Upper lobe of left lung (tissue), 6 donors: ENCODE measurements around the gene ADGRL3. TPM values are rescaled to one million over a fixed set of nuclear protein-coding genes. Genes with fewer than 3 reads are reported as not detected.

Source experiments
- ATAC-seq, 2 donors: fragments of 200-7000 bp; cut with Tn5 transposase; one replicate each; pipeline ENCODE4 v1.9.1; 2022; ENCODE audit warnings: mild to moderate bottlenecking in 2 of 2, moderate library complexity in 2 of 2; ENCODE audit not compliant: low FRiP score in 2 of 2
- DNase-seq, 2 donors: peaks; one replicate each; pipeline ENCODE4 v3.0.0-alpha.2; 2019 to 2020
- H3K27ac ChIP-seq, 4 donors: fragments of 200-600 bp; sonication (generic); one replicate each; pipeline ENCODE4 v1.5.1; 2016 to 2019
- H3K27me3 ChIP-seq, 4 donors: fragments of 200-600 bp; sonication (generic); one replicate each; pipeline ENCODE4 v1.5.1; 2017 to 2019
- H3K36me3 ChIP-seq, 4 donors: fragments of 200-600 bp; sonication (generic); one replicate each; pipeline ENCODE4 v1.5.1; 2016 to 2019
- H3K4me1 ChIP-seq, 4 donors: fragments of 200-600 bp; sonication (generic); one replicate each; pipeline ENCODE4 v1.5.1; 2018 to 2019
- H3K4me3 ChIP-seq, 4 donors: fragments of 200-600 bp; sonication (generic); one replicate each; pipeline ENCODE4 v1.5.1; 2017 to 2019; ENCODE audit warnings: mild to moderate bottlenecking in 2 of 4, moderate library complexity in 1 of 4
- H3K9me3 ChIP-seq, 4 donors: fragments of 200-600 bp; sonication (generic); one replicate each; pipeline ENCODE4 v1.5.1; 2018 to 2019
- EP300 ChIP-seq, 4 donors: sonication (generic); formaldehyde crosslinking; IDR thresholded peaks; one replicate each; pipeline ENCODE4 v1.5.1; 2017; ENCODE audit warnings: antibody characterized with exemption in 4 of 4, control low read depth in 2 of 4
- POLR2A ChIP-seq, 4 donors: fragments of 450-650 bp; IDR thresholded peaks; one replicate each; pipeline ENCODE4 v1.5.1; 2016 to 2017; ENCODE audit warnings: antibody characterized with exemption in 4 of 4, mild to moderate bottlenecking in 2 of 4
- POLR2AphosphoS5 ChIP-seq, 2 donors: sonication (generic); formaldehyde crosslinking; IDR thresholded peaks; one replicate each; pipeline ENCODE4 v1.5.1; 2017; ENCODE audit warnings: antibody characterized with exemption in 2 of 2
- WGBS, 2 donors: methylation state at CpG; one replicate each; pipeline ENCODE4 v1.1.5; 2017 to 2018; 5-methylcytosine and 5-hydroxymethylcytosine counted together
- total RNA-seq, 6 donors: library from RNA; depleted of rRNA in 4 of 6; stranded (reverse); fragments of >200 nt in 4 of 6; gene quantifications; one replicate each; pipeline versions ENCODE4 v1.1.0 to v1.2.1, GENCODE V29; 2016 to 2021
- TF ChIP-seq, protein P1 (sequence below), 6 experiments: fragments of 450-650 bp in 4 of 6; fragments of 200-600 bp in 2 of 6; sonication (generic) in 2 of 6; IDR thresholded peaks; one replicate each; pipeline ENCODE4 v1.5.1; 2016 to 2019; ENCODE audit warnings: antibody characterized with exemption in 6 of 6
- donor health status: DM: no; HTN: no; CAD: no; lungs with moderate emphysema.
- donor health status: DM: no; HTN: yes; CAD: no; lungs with severe emphysema.

ADGRL3 gene
- total RNA-seq, 6 donors from 2014 or later, result 1.0 to 8.5 (median 2.9) TPM

DNA sequence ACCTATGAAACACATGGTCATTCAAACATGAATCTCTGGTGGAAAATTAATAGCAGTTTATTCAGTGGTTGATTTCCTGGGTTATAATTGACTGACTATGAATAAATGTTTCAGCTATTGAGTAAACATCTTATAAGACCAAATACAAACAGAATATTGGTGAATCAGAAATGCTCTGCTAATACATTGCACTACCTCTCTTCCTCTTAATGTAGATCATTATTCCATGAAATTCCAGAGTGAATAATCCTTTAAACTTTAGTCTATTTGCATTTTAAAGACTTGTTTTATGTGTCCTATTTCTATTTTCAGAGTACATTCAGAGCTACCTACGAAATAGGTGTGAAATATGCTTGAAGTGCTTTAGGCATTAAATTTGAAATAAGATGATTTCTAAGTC is 715.4 kb downstream of the ADGRL3 start:
- TF ChIP-seq POLR2A (IDR thresholded peaks at IDR 0.05), result no peak
- TF ChIP-seq POLR2AphosphoS5 (IDR thresholded peaks at IDR 0.05), result no peak
- TF ChIP-seq, protein P1, sequence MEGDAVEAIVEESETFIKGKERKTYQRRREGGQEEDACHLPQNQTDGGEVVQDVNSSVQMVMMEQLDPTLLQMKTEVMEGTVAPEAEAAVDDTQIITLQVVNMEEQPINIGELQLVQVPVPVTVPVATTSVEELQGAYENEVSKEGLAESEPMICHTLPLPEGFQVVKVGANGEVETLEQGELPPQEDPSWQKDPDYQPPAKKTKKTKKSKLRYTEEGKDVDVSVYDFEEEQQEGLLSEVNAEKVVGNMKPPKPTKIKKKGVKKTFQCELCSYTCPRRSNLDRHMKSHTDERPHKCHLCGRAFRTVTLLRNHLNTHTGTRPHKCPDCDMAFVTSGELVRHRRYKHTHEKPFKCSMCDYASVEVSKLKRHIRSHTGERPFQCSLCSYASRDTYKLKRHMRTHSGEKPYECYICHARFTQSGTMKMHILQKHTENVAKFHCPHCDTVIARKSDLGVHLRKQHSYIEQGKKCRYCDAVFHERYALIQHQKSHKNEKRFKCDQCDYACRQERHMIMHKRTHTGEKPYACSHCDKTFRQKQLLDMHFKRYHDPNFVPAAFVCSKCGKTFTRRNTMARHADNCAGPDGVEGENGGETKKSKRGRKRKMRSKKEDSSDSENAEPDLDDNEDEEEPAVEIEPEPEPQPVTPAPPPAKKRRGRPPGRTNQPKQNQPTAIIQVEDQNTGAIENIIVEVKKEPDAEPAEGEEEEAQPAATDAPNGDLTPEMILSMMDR (IDR thresholded peaks at IDR 0.05), result no peak
- no peak for TF ChIP-seq EP300 (IDR thresholded peaks at IDR 0.05)
- H3K36me3 ChIP-seq, result no peaks in the 10 kb centered on the region
- ATAC-seq, result no peak
- no peak overlapping the region for H3K4me3 ChIP-seq
- 86 to 94% methylated on average over 1 of the region's 1 CpG for WGBS, 2 donors
- no peaks in the 10 kb centered on the region for H3K4me1 ChIP-seq
- no peak overlapping the region for H3K27ac ChIP-seq
- DNase-seq, result no peak
- H3K9me3 ChIP-seq, result no peaks in the 10 kb centered on the region
- no peaks in the 10 kb centered on the region for H3K27me3 ChIP-seq

DNA sequence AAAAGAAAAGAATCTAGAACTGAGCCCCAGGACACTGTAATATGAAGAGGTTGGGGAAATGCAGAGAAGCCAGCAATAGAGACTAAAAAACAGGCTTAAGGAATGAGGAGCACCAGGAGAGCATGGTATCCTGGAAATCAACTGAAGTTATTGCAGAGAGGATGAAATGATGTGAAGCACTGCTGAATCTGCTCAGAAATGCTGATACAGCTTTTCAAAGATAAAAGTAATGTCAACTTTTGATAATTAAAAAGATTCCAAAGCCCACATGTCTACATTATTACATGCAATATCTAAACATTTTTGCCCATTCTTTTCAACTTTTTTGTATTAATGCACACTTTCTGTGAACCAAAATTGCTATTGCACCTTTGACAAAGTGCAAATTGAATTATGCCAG is 718.4 kb downstream of the ADGRL3 start:
- no peak for DNase-seq
- ATAC-seq, result no peak
- Histone ChIP-seq H3K27ac (no peak overlapping the region), H3K4me1 (peaks cover 0 to 4% (median 0%) of the 10 kb centered on the region in 4 donors), H3K9me3 (no peaks in the 10 kb centered on the region), H3K4me3 (no peak overlapping the region), H3K36me3 (no peaks in the 10 kb centered on the region), H3K27me3 (no peaks in the 10 kb centered on the region)
- no peak for TF ChIP-seq POLR2AphosphoS5 (IDR thresholded peaks at IDR 0.05)
- no peak for TF ChIP-seq EP300 (IDR thresholded peaks at IDR 0.05)
- TF ChIP-seq, protein P1 (IDR thresholded peaks at IDR 0.05), result no peak
- TF ChIP-seq POLR2A (IDR thresholded peaks at IDR 0.05), result no peak

DNA sequence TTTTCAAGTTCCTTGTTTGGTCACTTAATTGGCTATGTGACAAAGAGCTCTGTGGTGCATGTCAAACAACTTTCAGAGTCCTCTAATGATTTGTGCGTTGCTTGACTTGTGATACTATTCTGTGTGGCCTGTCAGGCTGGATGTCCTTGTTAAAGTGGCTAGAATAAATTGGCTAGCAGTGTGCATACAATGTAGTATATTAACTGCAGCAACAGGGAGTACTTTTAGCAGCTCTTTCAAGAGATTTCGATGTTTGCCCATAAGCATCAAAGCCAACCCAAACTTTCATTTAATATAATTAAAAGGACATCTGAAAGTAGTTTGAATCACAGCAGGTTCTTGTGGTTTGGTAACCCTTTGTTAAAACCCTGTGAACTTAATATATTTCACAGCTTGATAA is 718.9 kb downstream of the ADGRL3 start:
- Histone ChIP-seq H3K9me3 (no peaks in the 10 kb centered on the region), H3K27me3 (no peaks in the 10 kb centered on the region), H3K4me3 (no peak overlapping the region), H3K36me3 (no peaks in the 10 kb centered on the region), H3K27ac (no peak overlapping the region), H3K4me1 (peaks cover 0 to 4% (median 0%) of the 10 kb centered on the region in 4 donors)
- TF ChIP-seq POLR2AphosphoS5 (IDR thresholded peaks at IDR 0.05) (no peak), EP300 (IDR thresholded peaks at IDR 0.05) (no peak), POLR2A (IDR thresholded peaks at IDR 0.05) (no peak)
- TF ChIP-seq, protein P1 (IDR thresholded peaks at IDR 0.05), result no peak
- WGBS, 2 donors, result 67 to 75% methylated on average over 2 of the region's 2 CpGs
- DNase-seq (no peak), ATAC-seq (no peak)

DNA sequence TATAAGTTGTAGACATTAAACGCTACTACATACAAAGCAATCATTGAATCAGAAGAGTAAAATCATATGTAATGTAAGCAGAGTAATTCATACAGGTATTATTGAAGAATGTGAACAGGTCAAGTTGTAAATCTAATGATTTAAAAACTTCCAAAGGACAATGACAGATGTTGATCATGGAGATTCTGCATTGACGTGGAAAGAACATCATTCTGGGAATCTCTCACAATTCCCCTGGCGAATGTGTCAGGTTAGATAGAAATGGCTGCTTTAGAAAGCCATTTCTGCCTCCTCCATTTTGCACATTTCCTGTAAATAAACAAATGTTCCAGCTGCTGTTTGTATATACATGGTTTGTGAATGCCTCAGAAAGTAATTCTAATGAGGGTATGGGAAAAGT is 719.4 kb downstream of the ADGRL3 start:
- no peak for DNase-seq
- ATAC-seq, result no peak
- 82 to 90% methylated on average over 3 of the region's 3 CpGs for WGBS, 2 donors

DNA sequence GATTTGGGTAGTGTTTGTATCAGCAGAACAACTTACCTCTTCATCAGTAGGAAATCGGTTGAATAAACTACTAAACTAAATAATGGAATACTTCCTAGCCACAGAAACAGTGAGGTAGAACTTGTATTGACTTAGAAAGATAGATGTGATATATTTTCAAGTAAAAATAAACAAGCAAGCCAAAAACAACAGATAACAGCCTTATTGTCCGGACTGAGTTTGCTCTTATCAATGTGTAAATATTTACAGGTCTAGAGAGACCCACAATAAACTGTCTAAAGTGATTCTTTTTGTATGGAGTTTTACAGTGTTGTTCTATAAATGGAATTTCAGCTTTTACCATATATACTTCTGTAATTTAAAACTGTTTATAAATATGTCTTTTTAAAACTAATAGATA is 721.8 kb downstream of the ADGRL3 start:
- ATAC-seq, result no peak
- 32 to 55% methylated on average over 2 of the region's 2 CpGs for WGBS, 2 donors
- Histone ChIP-seq H3K4me3 (no peak overlapping the region), H3K27me3 (no peaks in the 10 kb centered on the region), H3K4me1 (peaks cover 0 to 4% (median 0%) of the 10 kb centered on the region in 4 donors), H3K36me3 (no peaks in the 10 kb centered on the region), H3K27ac (no peak overlapping the region), H3K9me3 (no peaks in the 10 kb centered on the region)
- DNase-seq, result no peak
- TF ChIP-seq POLR2AphosphoS5 (IDR thresholded peaks at IDR 0.05) (no peak), EP300 (IDR thresholded peaks at IDR 0.05) (no peak), POLR2A (IDR thresholded peaks at IDR 0.05) (no peak)
- TF ChIP-seq, protein P1 (IDR thresholded peaks at IDR 0.05), result no peak

More for the DNA sequence above, 719.4 kb downstream of the ADGRL3 start:
- H3K27ac ChIP-seq, result no peak overlapping the region
- no peaks in the 10 kb centered on the region for H3K36me3 ChIP-seq
- no peak overlapping the region for H3K4me3 ChIP-seq
- TF ChIP-seq, protein P1 (IDR thresholded peaks at IDR 0.05), result no peak
- no peak for TF ChIP-seq EP300 (IDR thresholded peaks at IDR 0.05)
- TF ChIP-seq POLR2AphosphoS5 (IDR thresholded peaks at IDR 0.05), result no peak
- no peak for TF ChIP-seq POLR2A (IDR thresholded peaks at IDR 0.05)
- H3K4me1 ChIP-seq, result peaks cover 0 to 4% (median 0%) of the 10 kb centered on the region in 4 donors
- H3K9me3 ChIP-seq, result no peaks in the 10 kb centered on the region
- no peaks in the 10 kb centered on the region for H3K27me3 ChIP-seq
